ENCODE data around the gene MRPL14. TPM values are rescaled to one million over a fixed set of nuclear protein-coding genes. Genes with fewer than 3 reads are reported as not detected.

The MRPL14 gene
- total RNA-seq, 1 donor from 2014 or later, result 57.4 TPM

- Histone ChIP-seq H3K4me1 (ENCODE audit: control insufficient read depth in 3 of 3, insufficient read depth in 3 of 3, low read length in 3 of 3) (peaks cover 26 to 43% (median 42%) of the 10 kb centered on the region in 3 donors), H3K36me3 (ENCODE audit: control insufficient read depth in 3 of 3, insufficient read depth in 3 of 3, low read length in 3 of 3) (no peaks in the 10 kb centered on the region), H3K4me3 (ENCODE audit: low read length in 3 of 3) (peak overlapping the region; percentile 77 to 91 (median 84)), H3K27me3 (ENCODE audit: control insufficient read depth in 3 of 3, insufficient read depth in 3 of 3, low read length in 3 of 3) (no peaks in the 10 kb centered on the region), H3K9me3 (ENCODE audit: control insufficient read depth in 3 of 3, low read length in 3 of 3) (no peaks in the 10 kb centered on the region), H3K9ac (ENCODE audit: low read depth in 1 of 3, low read length in 3 of 3) (peak overlapping the region; percentile 83 to 96 (median 83)), H3K27ac (ENCODE audit: low read depth, low read length) (peak overlapping the region; percentile 74)
Measured at GRCh38 chr6:44072452-44072958, 54.7 kb downstream of the MRPL14 start.

- no peaks in the 10 kb centered on the region for H3K9me3 ChIP-seq (ENCODE audit: control insufficient read depth in 3 of 3, low read length in 3 of 3)
- peak overlapping the region in 2 of 3 donors; percentile 24 to 96 for H3K9ac ChIP-seq (ENCODE audit: low read depth in 1 of 3, low read length in 3 of 3)
- no peak overlapping the region for H3K4me3 ChIP-seq (ENCODE audit: low read length in 3 of 3)
- no peaks in the 10 kb centered on the region for H3K36me3 ChIP-seq (ENCODE audit: control insufficient read depth in 3 of 3, insufficient read depth in 3 of 3, low read length in 3 of 3)
- H3K27me3 ChIP-seq (ENCODE audit: control insufficient read depth in 3 of 3, insufficient read depth in 3 of 3, low read length in 3 of 3), result no peaks in the 10 kb centered on the region
- H3K27ac ChIP-seq (ENCODE audit: low read depth, low read length), result peak overlapping the region; percentile 74
- peaks cover 26 to 42% (median 41%) of the 10 kb centered on the region in 3 donors for H3K4me1 ChIP-seq (ENCODE audit: control insufficient read depth in 3 of 3, insufficient read depth in 3 of 3, low read length in 3 of 3)
Measured at GRCh38 chr6:44071670-44072451, 55.4 kb downstream of the MRPL14 start.

- H3K27me3 ChIP-seq (ENCODE audit: control insufficient read depth in 3 of 3, insufficient read depth in 3 of 3, low read length in 3 of 3), result no peaks in the 10 kb centered on the region
- peaks cover 13 to 33% (median 21%) of the 10 kb centered on the region in 3 donors for H3K4me1 ChIP-seq (ENCODE audit: control insufficient read depth in 3 of 3, insufficient read depth in 3 of 3, low read length in 3 of 3)
- no peaks in the 10 kb centered on the region for H3K9me3 ChIP-seq (ENCODE audit: control insufficient read depth in 3 of 3, low read length in 3 of 3)
- no peak overlapping the region for H3K4me3 ChIP-seq (ENCODE audit: low read length in 3 of 3)
- H3K36me3 ChIP-seq (ENCODE audit: control insufficient read depth in 3 of 3, insufficient read depth in 3 of 3, low read length in 3 of 3), result no peaks in the 10 kb centered on the region
- no peak overlapping the region for H3K9ac ChIP-seq (ENCODE audit: low read depth in 1 of 3, low read length in 3 of 3)
- no peak overlapping the region for H3K27ac ChIP-seq (ENCODE audit: low read depth, low read length)
Measured at GRCh38 chr6:44068607-44069296, 58.5 kb downstream of the MRPL14 start.

GRCh38 chr6:44067173-44068139, 59.8 kb downstream of the MRPL14 start:
- Histone ChIP-seq H3K9ac (ENCODE audit: low read depth in 1 of 3, low read length in 3 of 3) (no peak overlapping the region), H3K4me3 (ENCODE audit: low read length in 3 of 3) (no peak overlapping the region), H3K27me3 (ENCODE audit: control insufficient read depth in 3 of 3, insufficient read depth in 3 of 3, low read length in 3 of 3) (no peaks in the 10 kb centered on the region), H3K27ac (ENCODE audit: low read depth, low read length) (no peak overlapping the region), H3K4me1 (ENCODE audit: control insufficient read depth in 3 of 3, insufficient read depth in 3 of 3, low read length in 3 of 3) (peaks cover 8 to 35% (median 22%) of the 10 kb centered on the region in 3 donors), H3K36me3 (ENCODE audit: control insufficient read depth in 3 of 3, insufficient read depth in 3 of 3, low read length in 3 of 3) (no peaks in the 10 kb centered on the region), H3K9me3 (ENCODE audit: control insufficient read depth in 3 of 3, low read length in 3 of 3) (no peaks in the 10 kb centered on the region)

- Histone ChIP-seq H3K36me3 (ENCODE audit: control insufficient read depth in 3 of 3, insufficient read depth in 3 of 3, low read length in 3 of 3) (no peaks in the 10 kb centered on the region), H3K27ac (ENCODE audit: low read depth, low read length) (no peak overlapping the region), H3K9me3 (ENCODE audit: control insufficient read depth in 3 of 3, low read length in 3 of 3) (no peaks in the 10 kb centered on the region), H3K4me3 (ENCODE audit: low read length in 3 of 3) (no peak overlapping the region), H3K27me3 (ENCODE audit: control insufficient read depth in 3 of 3, insufficient read depth in 3 of 3, low read length in 3 of 3) (no peaks in the 10 kb centered on the region), H3K4me1 (ENCODE audit: control insufficient read depth in 3 of 3, insufficient read depth in 3 of 3, low read length in 3 of 3) (peaks cover 16 to 39% (median 28%) of the 10 kb centered on the region in 3 donors), H3K9ac (ENCODE audit: low read depth in 1 of 3, low read length in 3 of 3) (no peak overlapping the region)
Measured at GRCh38 chr6:44066394-44067172, 60.7 kb downstream of the MRPL14 start.

GRCh38 chr6:44065443-44066140, 61.7 kb downstream of the MRPL14 start:
- H3K4me1 ChIP-seq (ENCODE audit: control insufficient read depth in 3 of 3, insufficient read depth in 3 of 3, low read length in 3 of 3), result peaks cover 26 to 49% (median 38%) of the 10 kb centered on the region in 3 donors
- no peaks in the 10 kb centered on the region for H3K27me3 ChIP-seq (ENCODE audit: control insufficient read depth in 3 of 3, insufficient read depth in 3 of 3, low read length in 3 of 3)
- H3K9me3 ChIP-seq (ENCODE audit: control insufficient read depth in 3 of 3, low read length in 3 of 3), result no peaks in the 10 kb centered on the region
- no peak overlapping the region for H3K4me3 ChIP-seq (ENCODE audit: low read length in 3 of 3)
- peak overlapping the region; percentile 21 for H3K27ac ChIP-seq (ENCODE audit: low read depth, low read length)
- H3K9ac ChIP-seq (ENCODE audit: low read depth in 1 of 3, low read length in 3 of 3), result peak overlapping the region in 1 of 3 donors; percentile 5
- H3K36me3 ChIP-seq (ENCODE audit: control insufficient read depth in 3 of 3, insufficient read depth in 3 of 3, low read length in 3 of 3), result no peaks in the 10 kb centered on the region

- Histone ChIP-seq H3K27me3 (ENCODE audit: control insufficient read depth in 3 of 3, insufficient read depth in 3 of 3, low read length in 3 of 3) (no peaks in the 10 kb centered on the region), H3K27ac (ENCODE audit: low read depth, low read length) (peak overlapping the region; percentile 21), H3K9ac (ENCODE audit: low read depth in 1 of 3, low read length in 3 of 3) (peak overlapping the region in 1 of 3 donors; percentile 16), H3K36me3 (ENCODE audit: control insufficient read depth in 3 of 3, insufficient read depth in 3 of 3, low read length in 3 of 3) (no peaks in the 10 kb centered on the region), H3K4me3 (ENCODE audit: low read length in 3 of 3) (no peak overlapping the region), H3K9me3 (ENCODE audit: control insufficient read depth in 3 of 3, low read length in 3 of 3) (no peaks in the 10 kb centered on the region), H3K4me1 (ENCODE audit: control insufficient read depth in 3 of 3, insufficient read depth in 3 of 3, low read length in 3 of 3) (peaks cover 27 to 54% (median 42%) of the 10 kb centered on the region in 3 donors)
Measured at GRCh38 chr6:44064948-44065272, 62.3 kb downstream of the MRPL14 start.

- Histone ChIP-seq H3K4me1 (ENCODE audit: control insufficient read depth in 3 of 3, insufficient read depth in 3 of 3, low read length in 3 of 3) (peaks cover 33 to 59% (median 48%) of the 10 kb centered on the region in 3 donors), H3K36me3 (ENCODE audit: control insufficient read depth in 3 of 3, insufficient read depth in 3 of 3, low read length in 3 of 3) (no peaks in the 10 kb centered on the region), H3K27ac (ENCODE audit: low read depth, low read length) (peak overlapping the region; percentile 36), H3K9ac (ENCODE audit: low read depth in 1 of 3, low read length in 3 of 3) (peak overlapping the region in 1 of 3 donors; percentile 25), H3K9me3 (ENCODE audit: control insufficient read depth in 3 of 3, low read length in 3 of 3) (no peaks in the 10 kb centered on the region), H3K4me3 (ENCODE audit: low read length in 3 of 3) (no peak overlapping the region), H3K27me3 (ENCODE audit: control insufficient read depth in 3 of 3, insufficient read depth in 3 of 3, low read length in 3 of 3) (no peaks in the 10 kb centered on the region)
Measured at GRCh38 chr6:44064089-44064947, 62.9 kb downstream of the MRPL14 start.
